Fibroblast of skin of back (primary cell): ENCODE results near the gene FRZB.
A peak's percentile ranks its signal among the peaks of the same experiment; 100 is the strongest.

ENCODE experiments used
- DNase-seq: peaks from one replicate; pipeline ENCODE4 v3.0.0-alpha.2; 2013

FRZB gene

DNA sequence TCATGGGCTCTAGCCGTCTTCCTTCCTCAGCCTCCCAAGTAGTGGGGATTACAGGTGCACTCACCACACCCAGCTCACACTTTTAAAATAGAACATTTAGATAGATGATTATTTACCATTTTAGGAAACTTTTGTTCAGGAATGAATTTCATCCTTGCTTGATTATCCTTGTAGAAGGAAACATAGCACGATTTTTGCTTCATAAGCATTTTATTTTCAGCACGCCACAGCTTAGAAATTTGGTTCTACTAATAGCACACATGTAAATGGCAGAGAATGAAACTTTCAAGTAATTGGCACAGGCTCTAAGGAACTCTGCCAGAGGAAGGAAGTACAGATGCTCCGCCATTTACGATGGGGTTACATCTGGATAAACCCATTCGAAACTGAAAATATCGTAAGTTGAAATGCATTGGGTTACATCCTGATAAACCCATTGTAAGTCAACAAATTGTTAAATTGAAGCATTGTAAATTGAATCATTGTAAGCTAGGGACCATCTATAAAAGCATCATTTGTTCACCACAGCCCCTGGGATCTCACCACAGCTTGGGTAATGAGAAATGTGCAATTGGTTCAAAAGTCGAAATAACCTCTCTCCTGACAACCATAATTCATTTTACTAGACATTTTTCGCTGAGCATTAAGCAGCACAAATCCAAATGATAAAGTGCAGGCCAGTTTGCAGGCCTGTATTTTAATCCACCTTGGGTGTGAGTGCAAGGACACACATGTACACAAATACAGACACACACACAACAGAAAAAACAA lies 33.2 kb downstream of the FRZB start:
- DNase-seq: no peak

- DNase-seq: no peak
These were observed 34.5 kb downstream of the FRZB start for GRCh38 chr2:182831921-182832320.

GRCh38 chr2:182831101-182831500 lies 35.3 kb downstream of the FRZB start:
- DNase-seq: no peak

DNA sequence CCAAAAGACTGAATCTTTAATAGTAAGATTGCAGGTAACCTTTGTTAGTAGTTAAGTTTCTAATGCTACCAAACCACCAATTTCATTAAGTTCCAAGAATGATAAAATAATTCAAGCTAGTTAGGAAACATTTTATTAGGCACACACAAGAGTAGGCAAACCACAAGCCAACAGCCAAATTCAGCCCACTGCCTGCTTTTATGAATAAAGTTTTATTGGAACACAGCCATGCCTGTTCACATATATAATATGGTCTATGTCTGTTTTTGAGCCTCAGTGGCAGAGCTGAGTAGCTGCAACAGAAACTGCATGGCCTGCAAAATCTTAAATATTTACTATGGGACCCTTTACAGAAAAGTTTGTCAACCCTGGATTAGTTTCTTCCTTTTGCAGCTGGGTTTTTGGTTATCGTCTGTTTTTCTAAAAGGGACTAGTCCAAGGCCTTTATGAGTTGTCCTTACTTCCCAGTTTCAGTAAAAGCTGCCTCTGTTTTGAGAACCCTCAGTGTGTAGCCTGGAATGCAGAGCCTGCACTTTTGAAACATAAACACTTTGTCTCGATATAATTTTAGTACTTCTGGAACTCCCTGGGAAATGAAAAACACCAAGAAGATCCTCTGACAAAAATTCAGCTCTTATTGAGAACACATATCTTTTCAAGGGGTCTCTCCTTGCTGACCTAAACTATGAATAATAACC lies 39.1 kb downstream of the FRZB start:
- no peak for DNase-seq

GRCh38 chr2:182826496-182826895 lies 39.9 kb downstream of the FRZB start:
- no peak for DNase-seq

- DNase-seq: no peak
These were observed 40.4 kb downstream of the FRZB start for GRCh38 chr2:182826064-182826463.

DNA sequence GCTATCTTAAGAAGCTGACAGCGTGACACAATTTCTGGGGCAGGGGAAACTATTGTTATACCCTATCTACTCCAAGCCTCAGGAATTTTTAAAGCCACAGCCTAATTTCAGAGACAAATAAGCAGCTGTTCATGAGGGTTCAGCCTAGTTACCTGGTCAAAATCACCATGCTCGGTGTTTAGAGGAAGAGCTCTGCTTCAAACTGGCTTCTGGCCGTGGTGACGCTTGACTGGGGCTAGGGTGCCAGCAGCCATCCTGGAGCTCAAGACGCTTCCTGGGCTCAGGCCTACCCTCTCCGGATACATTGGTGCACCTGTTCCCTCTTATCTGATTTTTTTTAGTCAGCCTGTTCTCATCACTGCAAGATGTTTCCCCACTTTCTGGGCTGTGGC lies 41.7 kb downstream of the FRZB start:
- DNase-seq: no peak

DNA sequence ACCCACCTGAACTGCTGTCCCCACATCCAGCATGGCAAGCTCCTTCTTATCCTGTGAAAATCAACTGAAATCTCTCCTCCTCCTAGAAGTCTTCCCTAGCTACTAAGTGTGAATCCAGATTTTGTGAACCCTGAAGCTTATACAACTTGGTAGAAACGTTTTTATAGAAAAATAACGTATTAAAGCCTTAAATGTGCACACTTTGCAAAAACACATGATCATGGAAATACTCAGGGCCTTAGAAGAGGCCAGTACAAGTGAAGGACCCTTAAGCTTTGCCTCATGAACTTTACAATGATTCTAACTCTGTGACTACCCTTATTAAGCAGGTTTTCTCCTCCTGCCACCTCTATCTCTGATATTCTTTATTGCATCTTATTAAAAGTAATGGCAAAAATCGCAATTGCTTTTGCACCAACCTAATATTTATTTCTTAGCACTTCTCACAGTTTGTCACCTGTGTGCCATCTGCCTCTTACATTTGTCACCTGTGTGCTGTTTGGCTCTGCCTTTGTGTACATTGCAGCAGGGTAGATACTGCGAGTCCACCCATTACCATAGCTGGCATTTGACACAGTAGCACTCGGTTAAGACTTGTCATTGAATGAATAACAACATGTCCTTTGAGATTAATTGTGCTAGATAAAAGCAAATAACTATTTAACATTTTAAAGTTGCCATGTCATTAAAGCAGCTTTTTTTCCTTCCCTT lies 42.2 kb downstream of the FRZB start:
- DNase-seq: no peak

DNA sequence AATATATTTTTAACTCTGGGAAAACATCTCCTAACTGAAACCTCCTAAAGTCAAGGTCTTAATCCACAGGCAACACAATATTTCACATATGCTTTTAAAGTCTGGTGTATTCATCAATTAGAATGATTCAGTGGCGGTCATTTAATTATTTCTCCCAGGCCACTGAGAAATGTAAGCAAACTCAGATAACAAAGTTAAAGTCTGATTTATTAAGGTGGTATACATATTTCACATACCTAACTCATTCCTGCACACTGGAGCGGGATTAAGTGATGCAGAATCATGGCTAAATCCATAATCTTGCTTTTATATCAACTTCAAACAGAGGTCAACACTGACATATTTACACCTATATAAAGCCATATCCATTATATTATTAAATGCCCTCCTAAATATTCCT lies 43.7 kb downstream of the FRZB start:
- no peak for DNase-seq

GRCh38 chr2:182821182-182821581 lies 45.3 kb downstream of the FRZB start:
- DNase-seq: peak; percentile 15

DNA sequence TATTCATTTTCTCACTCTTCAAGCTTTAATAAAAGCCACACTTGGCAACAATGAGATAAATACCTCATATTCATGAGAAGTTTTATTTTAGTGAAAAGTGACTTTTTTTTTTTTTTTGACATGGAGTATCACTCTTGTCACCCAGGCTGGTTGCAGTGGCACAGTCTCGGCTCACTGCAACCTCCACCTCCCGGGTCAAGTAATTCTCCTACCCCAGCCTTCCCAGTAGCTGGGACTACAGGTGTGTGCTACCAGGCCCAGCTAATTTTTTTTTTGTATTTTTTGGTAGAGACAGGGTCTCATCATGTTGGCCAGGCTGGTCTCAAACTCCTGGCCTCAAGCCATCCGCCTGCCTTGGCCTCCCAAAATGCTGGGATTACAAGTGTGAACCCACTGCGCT lies 47.0 kb downstream of the FRZB start:
- DNase-seq: no peak

- no peak for DNase-seq
These were observed 47.5 kb downstream of the FRZB start for GRCh38 chr2:182818925-182819324.

DNA sequence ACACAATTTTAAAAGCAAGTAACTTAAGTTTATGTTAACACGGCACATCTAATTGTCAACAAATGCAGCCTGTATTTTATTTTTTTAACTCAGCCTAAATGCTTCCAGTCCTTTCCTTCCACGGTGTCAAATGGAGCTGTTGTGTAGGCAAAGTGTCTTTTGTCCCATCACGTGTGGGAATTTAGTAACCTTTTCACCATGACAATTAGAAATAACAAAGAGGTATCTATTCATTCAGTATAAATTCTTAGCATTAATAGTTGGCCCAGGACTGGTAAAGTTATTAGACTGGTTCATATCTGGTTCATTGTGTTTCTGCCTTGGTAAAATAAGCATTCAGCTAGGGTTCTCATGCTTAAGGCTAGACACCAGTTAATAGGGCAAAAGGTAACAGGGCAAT lies 47.9 kb downstream of the FRZB start:
- DNase-seq: no peak

DNA sequence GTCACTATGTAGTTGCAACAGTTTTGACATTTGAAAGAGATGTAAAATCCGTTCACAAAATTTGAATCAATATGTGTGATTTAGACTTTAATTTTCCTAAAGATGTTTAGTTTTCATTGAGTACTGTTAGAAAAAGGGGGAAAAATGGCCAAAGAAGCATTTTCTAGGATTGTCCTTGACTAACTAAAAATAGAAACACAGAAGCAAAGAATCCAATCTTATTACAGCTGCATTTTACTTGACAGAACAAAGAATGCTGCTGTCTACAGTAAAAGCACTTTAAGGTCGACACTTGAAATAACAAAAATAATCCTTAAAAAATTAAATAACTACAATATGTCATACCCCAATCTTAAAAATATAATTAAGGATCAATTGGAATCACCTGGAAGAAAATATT lies 48.9 kb downstream of the FRZB start:
- no peak for DNase-seq

DNA sequence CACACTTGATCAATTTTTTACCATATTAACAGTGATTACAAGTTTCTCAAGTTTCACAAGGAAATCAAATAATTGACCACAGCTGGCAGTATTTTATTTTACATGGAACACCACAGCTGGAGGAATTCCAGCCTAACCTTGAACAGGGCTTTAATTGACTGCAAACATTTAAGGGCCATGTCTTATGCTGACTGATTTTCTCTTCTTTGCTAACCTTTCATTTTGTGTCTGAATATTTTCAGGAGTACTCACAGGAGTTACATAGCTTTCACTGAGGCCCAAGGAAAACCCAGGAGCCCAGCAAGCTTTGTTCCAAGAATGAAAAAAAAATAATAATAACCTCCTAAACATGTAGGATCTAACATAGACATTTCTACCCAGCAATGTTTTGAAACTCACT lies 49.6 kb downstream of the FRZB start:
- peak; percentile 4 for DNase-seq

DNA sequence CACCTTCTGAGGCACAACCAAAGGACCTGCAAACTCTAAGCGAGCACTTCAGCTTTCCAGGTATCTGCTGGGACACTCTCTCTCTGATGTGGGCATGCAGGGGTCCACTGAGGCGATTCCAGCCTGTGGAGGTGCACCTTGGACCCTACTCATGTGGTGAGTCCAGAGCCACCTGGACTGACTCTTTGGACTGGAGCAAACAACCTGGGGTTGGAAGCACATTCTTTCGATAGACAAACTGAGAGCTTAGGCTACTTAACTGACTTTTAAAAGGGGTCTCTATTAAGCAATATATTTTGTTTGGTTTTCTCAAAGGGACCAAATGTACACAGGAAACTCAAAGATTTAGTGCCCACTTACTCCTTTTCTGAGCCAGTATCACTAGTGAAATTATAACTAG lies 51.6 kb downstream of the FRZB start:
- no peak for DNase-seq

DNA sequence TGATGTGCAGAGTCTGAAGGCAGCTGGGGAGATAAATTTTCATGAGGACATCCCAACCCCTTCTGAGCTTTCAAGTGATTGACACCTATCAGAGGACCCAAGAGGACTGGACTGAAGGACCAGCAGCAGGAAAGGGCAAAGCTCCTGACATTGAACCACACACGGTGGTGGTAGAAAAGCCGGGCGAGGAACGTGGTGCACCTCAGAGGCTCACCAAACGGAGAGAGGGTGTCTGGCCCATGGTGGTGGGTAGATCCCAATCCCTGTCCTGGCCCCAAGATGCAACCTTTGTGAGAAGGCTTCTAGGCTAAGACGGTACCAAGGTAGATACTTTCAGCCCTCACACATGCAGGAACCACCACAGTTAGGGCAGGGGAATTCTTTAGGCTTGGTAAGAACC lies 52.1 kb downstream of the FRZB start:
- DNase-seq: no peak

- DNase-seq: no peak
These were observed 56.4 kb downstream of the FRZB start for GRCh38 chr2:182810087-182810486.

- no peak for DNase-seq
These were observed 59.1 kb downstream of the FRZB start for GRCh38 chr2:182807319-182807718.

GRCh38 chr2:182804128-182804527 lies 62.3 kb downstream of the FRZB start:
- no peak for DNase-seq

GRCh38 chr2:182798736-182799135 lies 67.7 kb downstream of the FRZB start:
- DNase-seq: no peak

- no peak for DNase-seq
These were observed 74.0 kb downstream of the FRZB start for GRCh38 chr2:182792441-182792840.

DNA sequence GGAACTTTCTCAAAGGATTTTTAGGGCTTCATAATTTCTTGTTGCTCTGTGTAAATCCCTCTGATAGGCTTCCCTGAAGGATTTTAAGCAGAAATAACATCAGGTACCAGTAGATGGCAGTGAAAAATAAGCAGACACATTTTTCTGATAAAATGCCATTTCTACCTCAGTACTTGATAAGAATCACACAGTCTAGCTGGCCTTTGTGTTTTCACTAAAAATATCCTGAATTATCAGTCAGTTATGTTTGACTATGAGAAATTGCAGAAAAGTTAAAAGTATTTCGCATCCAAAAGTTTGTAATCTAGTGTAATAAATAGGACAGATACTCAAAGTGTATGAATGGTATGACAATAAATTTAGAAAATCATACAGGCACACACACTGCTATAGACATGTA lies 81.7 kb downstream of the FRZB start:
- DNase-seq: peak; percentile 25
